HuH-7 (cell line): ENCODE measurements around the gene TENM4.

Experiments
- DNase-seq: peaks from one replicate; pipeline ENCODE4 v3.0.0; 2011; ENCODE audit warnings: low spot score

The TENM4 gene

GRCh38 chr11:78689585-78690153 is 751.2 kb downstream of the TENM4 start:
- no peak for DNase-seq

- DNase-seq, result no peak
Measured at GRCh38 chr11:78689101-78689500, 751.7 kb downstream of the TENM4 start.

- no peak for DNase-seq
Measured at GRCh38 chr11:78688460-78688859, 752.4 kb downstream of the TENM4 start.

DNA sequence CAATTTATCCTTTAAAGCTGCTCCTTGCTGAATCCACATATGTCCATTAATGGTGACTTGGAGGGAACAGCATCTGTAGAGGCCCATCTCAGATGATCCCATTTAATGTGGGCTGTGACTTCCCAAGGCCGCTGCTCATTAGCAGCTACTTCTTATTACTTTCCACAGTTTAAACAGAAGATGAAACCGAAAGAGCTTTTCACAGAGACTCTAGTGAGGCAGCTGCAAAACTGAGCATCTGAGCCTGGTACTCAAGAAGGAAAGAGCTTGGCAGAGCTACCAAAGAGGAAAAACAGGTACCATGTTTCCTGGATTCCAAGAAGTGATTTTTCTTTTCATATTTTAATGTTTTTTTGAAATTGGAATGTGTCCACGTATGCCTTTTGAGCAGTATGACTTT is 755.7 kb downstream of the TENM4 start:
- DNase-seq, result no peak

DNA sequence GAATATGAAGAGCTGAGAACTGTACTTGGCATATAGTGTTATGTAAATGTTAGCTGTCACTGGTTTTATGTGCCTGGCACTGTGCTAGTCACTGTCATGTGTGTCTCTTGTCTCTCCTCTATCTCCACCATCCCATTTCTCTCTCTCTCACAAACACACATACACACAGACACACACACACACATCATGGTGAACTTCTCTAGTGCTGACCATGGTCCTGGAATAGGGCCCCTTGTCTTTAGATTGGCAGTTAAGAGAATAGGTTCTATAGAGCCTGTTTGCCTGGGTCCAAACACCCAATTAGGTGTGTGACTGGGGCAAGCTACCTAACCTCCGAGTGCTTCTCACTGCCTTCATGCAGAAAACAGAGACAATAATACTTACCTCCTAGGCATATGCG is 756.5 kb downstream of the TENM4 start:
- DNase-seq, result no peak

GRCh38 chr11:78683774-78684173 is 757.1 kb downstream of the TENM4 start:
- no peak for DNase-seq

DNA sequence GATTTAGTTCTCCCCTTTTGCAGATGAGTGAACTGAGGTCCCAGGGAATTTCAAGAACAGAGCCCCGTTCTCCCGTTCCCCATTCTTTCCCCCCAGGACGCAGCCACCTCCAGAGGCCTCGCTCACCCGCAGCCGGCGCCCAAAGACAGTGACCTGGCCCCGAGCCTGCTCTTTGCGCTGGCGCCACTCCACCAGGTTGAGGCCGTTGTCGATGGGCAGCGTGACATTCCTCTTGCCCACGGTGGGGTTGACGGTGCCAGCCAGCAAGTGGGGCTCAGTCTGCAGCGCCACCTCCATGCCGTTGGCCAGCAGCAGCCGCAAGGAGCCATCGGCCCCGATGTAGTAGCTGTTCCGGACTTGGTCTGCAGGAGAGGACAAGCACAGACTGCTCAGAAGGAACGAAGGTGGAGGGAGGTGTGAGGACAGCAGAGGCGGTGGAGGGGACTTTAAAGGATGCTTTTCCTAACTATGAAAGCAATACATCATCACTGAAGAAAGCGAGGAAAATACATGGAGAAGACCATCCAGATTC is 764.7 kb downstream of the TENM4 start:
- DNase-seq, result no peak

GRCh38 chr11:78672850-78673620 is 767.8 kb downstream of the TENM4 start:
- DNase-seq, result no peak

DNA sequence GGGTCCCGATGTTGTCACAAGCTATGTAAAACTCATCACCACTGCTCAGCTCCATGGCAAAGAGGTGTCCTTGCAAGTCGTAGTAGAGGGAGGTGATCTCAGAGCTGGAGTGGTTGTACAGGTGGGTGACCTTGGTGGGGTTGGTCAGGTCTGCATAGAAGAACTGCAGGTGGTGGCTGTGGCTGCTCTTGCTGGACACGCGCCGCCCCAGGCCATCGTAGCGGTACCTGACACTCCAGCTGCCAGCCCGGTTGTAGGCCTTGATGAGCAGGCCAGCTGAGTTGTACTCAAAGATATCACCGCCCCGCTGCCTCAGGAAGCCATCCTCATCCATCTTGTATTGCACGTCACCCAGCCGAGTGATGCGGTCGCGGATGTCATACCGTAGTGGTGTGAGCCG is 771.6 kb downstream of the TENM4 start:
- no peak for DNase-seq

DNA sequence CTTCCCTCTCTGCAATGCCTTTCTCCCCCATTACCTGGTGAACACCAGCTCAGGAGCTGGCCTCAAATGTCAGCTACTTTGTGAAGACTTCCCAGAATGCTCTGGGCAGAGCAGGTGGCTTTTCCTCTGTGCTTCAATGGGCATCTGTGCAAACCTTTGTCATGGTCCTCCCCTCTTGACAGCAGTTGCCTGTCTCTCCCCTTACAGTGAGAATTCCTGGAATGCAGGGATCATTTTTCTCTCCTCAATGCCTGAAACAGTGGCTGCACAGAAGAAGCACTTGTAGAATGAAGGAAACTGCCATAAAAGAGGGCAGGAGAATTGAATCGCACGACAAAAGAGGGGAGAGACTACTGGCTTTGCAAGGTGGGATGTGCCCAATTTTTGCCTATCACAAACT is 773.4 kb downstream of the TENM4 start:
- no peak for DNase-seq

DNA sequence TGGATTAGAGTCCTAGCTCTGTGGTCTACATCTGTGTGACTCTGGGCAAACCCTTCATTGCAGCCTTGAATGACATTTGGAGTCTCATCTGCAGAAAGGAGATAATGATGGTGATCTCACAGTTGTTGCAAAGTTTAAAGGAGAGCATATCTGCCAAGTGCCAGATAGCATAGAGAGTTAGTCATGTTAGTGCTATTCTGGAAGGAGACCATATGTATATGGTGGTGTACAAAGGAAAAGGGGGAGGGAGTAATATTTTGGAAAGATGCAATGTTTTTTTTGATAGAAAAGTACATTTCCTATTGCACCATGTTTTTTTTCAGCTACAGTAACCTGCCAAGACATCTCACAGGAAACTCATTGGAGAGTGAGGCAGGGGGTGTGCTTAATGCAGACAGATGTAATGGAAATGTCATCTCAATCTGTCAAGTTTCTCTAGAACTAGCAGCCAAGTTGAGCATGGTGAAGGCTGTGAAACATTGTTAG is 774.1 kb downstream of the TENM4 start:
- no peak for DNase-seq

- no peak for DNase-seq
Measured at GRCh38 chr11:78664636-78665035, 776.2 kb downstream of the TENM4 start.

GRCh38 chr11:78662811-78663210 is 778.0 kb downstream of the TENM4 start:
- DNase-seq, result no peak

DNA sequence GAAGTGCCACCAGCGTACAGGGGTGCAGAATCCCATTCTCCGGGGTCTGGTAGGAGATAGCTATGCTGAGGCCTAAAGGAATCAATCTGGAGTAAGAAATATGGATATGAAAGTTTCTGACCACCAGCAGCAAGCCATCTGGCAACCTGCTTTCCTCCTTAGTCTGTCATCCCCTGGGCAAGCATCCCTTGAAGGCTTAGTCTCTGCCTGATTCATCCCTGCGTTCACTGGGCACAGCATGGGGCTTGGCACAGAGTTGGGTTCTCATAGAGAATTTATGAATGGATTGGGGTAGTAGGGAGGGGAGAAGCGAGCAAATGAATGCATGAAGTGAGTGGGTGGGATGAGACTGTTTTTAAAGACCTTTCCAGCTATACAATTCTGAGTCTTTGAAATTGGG is 780.4 kb downstream of the TENM4 start:
- no peak for DNase-seq

- no peak for DNase-seq
Measured at GRCh38 chr11:78659326-78660270, 781.2 kb downstream of the TENM4 start.

DNA sequence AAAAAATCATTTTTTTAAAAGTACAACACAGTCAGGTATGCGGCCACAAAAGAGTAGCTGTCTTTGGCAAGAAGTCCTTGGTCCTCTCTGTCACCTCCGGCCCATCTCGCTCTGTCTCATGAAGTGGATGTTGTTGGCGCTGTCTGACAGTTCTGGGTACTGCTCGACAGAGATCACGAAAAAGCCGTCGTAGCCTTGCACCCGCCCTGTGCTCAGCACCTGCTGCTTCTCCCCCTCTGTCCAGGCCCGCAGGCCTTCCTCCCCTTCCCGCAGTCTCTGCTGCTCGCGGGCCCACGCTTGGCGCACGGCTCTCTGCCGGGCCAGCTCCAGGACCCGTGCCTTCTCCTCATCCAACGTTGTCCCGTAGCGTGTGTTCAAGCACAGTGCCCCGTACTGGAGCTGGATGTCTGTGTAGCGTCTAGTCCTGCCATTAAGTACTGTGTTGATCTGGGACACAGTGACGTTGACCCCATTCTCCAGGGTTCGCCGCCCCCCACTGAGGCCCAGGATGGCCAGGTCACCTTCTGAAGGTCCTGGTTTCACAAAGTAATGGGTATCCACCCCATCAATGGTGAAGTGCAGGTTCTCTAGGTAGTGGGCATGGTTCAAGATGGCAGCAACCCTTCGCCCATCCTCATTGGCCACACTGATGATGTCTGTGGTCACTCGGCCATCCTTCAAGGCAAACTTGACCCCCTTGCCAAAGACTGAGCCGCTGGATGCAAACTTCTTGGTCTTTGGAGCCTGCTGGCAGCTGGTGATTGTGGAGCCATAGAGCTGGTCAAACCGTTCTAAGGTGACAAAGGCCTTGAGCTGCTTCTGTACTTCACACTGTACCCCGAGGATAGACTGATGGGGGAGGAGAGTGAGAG is 782.6 kb downstream of the TENM4 start:
- no peak for DNase-seq

DNA sequence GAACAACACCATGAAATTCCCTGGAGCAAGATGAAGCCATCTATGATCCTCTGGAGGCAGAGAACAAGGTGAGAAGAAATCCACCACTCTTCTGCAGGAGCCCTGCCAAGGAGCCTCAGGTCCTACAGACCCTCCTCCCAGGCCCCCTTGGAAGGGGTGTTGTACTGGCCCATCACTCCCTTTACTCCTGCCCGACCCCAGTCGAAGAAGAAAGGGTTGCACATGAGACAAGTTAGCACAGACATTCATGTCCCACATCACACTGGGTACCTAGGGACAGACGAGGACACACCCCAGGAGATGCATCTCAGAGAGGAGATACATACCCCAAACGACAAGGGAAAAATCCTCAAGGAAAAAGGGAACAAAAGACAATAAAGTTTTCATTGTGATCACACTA is 783.4 kb downstream of the TENM4 start:
- DNase-seq, result no peak

DNA sequence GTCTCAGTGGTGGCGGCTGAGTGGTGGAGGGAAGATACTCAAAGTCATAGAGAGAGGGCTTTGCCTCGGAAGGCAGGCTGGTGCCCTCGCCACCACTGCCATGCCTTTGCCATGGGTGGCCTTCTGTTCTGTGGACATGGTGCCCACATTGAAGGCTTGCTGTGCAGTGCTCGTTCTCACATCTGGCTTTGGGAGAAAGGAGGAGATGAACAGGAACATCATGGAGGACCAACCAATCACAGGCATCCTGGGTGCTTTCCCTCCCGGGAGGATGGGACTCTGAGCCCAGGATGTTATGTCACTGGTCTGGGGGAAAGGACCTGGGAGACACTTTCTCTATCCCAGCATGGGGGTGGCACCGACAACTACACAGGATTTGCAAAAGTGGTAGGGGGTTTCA is 783.8 kb downstream of the TENM4 start:
- no peak for DNase-seq

GRCh38 chr11:78656327-78656726 is 784.5 kb downstream of the TENM4 start:
- DNase-seq, result no peak

DNA sequence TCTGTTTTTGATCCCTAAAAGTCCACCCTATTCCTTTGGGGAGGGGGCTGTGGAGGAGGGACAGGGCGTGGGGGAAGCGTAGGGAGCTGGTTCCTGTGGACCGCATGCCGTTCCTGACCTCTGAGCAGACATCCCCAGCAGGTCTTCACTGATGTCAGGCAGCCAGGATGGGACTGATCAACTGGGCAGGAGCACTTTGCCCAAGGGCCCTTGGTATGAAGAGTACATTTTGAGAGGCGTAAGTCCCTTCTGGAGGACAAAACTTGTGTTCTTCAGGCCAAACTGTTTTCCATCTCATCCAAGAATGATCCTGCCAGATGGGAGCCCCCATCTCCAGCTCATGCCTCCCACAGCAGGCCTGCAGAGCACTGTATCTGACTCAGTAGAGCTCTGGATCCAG is 785.3 kb downstream of the TENM4 start:
- no peak for DNase-seq

DNA sequence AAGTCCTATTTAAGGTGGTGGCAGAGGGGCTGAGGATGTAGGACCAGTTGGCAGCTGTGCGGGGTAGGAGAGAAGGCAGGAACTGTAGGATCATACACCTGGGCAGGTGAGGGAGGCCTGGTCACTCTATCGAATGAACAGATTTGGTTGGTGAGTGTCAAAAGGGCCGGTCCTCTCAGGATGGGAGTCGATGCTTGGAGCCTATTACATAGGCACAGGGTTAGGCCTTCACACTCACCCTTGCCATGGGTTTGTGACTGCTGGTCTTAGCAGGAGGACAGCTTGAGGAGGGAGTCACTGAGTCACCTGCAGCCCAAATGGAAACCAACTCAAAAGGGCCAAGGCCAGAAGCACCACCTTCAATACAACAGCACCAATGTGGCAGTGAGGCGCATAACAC is 786.0 kb downstream of the TENM4 start:
- no peak for DNase-seq

GRCh38 chr11:78654071-78654470 is 786.8 kb downstream of the TENM4 start:
- DNase-seq, result no peak
